HFF-Myc (cell line): ENCODE results near the gene POLN.

Source experiments
- DNase-seq: peaks from one replicate; pipeline ENCODE4 v3.0.0-alpha.2; 2011; ENCODE audit warnings: low read depth; ENCODE audit errors: extremely low read depth
- H3K4me3 ChIP-seq: replicated peaks from 2 replicates; pipeline ENCODE4 v1.5.1; 2011; ENCODE audit warnings: low read depth, mild to moderate bottlenecking, control low read depth, low read length
- CTCF ChIP-seq: IDR thresholded peaks from 2 replicates; pipeline ENCODE4 v1.5.1; 2012; ENCODE audit warnings: mild to moderate bottlenecking, low read depth, low read length, control low read depth; ENCODE audit errors: missing control alignments

The POLN gene

GRCh38 chr4:2049811-2050210, 192.1 kb downstream of the POLN start:
- DNase-seq: no peak
- H3K4me3 ChIP-seq: no peak overlapping the region
- no peak for TF ChIP-seq CTCF

GRCh38 chr4:2049381-2049780, 192.5 kb downstream of the POLN start:
- TF ChIP-seq CTCF: no peak

GRCh38 chr4:2048831-2049230, 193.1 kb downstream of the POLN start:
- DNase-seq: no peak
- TF ChIP-seq CTCF: no peak
- H3K4me3 ChIP-seq: no peak overlapping the region

More at GRCh38 chr4:2049381-2049780, 192.5 kb downstream of the POLN start:
- no peak for DNase-seq
- H3K4me3 ChIP-seq: no peak overlapping the region

- TF ChIP-seq CTCF: no peak
- DNase-seq: no peak
- H3K4me3 ChIP-seq: no peak overlapping the region
Observed at GRCh38 chr4:2047781-2048581, 193.9 kb downstream of the POLN start.

- TF ChIP-seq CTCF: no peak
- DNase-seq: no peak
- H3K4me3 ChIP-seq: no peak overlapping the region
Observed at GRCh38 chr4:2047031-2047660, 194.8 kb downstream of the POLN start.

GRCh38 chr4:2046031-2046961, 195.6 kb downstream of the POLN start:
- H3K4me3 ChIP-seq: no peak overlapping the region
- no peak for TF ChIP-seq CTCF
- DNase-seq: no peak
